Neural crest cell (in vitro differentiated cells): ENCODE measurements around the gene RAD54L. TPM values are rescaled to one million over a fixed set of nuclear protein-coding genes. Genes with fewer than 3 reads are reported as not detected.

Source experiments
- DNase-seq: peaks from one replicate; pipeline ENCODE4 v3.0.0; 2021; ENCODE audit warnings: low read depth, mixed read lengths, low spot score
- H3K27ac Mint-ChIP-seq: one replicate; pipeline ENCODE4 v1.8.0; 2021; ENCODE audit warnings: mild to moderate bottlenecking, mixed read lengths; ENCODE audit not compliant: unreplicated experiment
- H3K27me3 Mint-ChIP-seq: 2 replicates; pipeline ENCODE4 v1.8.0; 2021; ENCODE audit warnings: low read depth, mild to moderate bottlenecking, mixed read lengths
- H3K36me3 Mint-ChIP-seq: 2 replicates; pipeline ENCODE4 v1.8.0; 2021; ENCODE audit warnings: low read depth, mild to moderate bottlenecking, mixed read lengths
- H3K4me1 Mint-ChIP-seq: 2 replicates; pipeline ENCODE4 v1.8.0; 2021; ENCODE audit warnings: mixed read lengths
- H3K4me3 Mint-ChIP-seq: one replicate; pipeline ENCODE4 v1.8.0; 2021; ENCODE audit warnings: mild to moderate bottlenecking, mixed read lengths
- H3K9me3 Mint-ChIP-seq: 2 replicates; pipeline ENCODE4 v1.8.0; 2021; ENCODE audit warnings: mixed read lengths
- total RNA-seq: library from RNA; stranded (reverse); gene quantifications from 2 replicates; pipeline ENCODE4 v1.2.1, GENCODE V29; 2021
- TF ChIP-seq, protein P1 (sequence below): fragments of 200-600 bp; sonication (generic); conservative IDR thresholded peaks from 2 replicates; pipeline ENCODE4 v1.5.0; 2021; ENCODE audit warnings: antibody characterized with exemption, mild to moderate bottlenecking

The RAD54L gene
- total RNA-seq, 1 donor from 2014 or later = 55.8 TPM

DNA sequence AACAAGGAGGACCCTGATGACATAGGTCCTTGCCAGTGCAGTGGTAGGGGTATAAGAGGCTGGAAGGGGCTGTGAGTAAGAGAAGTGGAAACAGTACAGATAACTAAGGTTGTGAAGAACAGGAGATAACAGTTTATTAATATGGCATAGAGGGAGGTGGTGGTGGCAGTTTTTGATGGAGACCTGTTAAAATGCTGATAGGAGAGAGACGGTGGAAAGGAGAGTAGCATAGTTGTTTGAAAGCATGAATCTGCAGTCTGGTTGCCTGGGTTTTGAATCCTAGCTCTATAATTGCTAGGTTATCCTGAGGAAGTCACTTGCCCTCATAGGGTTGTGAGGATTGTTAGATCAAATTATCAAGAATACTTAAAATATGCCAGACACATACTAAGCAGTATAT is 36.5 kb downstream of the RAD54L start:
- Mint-ChIP-seq H3K27me3 (no peaks in the 10 kb centered on the region), H3K4me3 (no peak overlapping the region)

DNA sequence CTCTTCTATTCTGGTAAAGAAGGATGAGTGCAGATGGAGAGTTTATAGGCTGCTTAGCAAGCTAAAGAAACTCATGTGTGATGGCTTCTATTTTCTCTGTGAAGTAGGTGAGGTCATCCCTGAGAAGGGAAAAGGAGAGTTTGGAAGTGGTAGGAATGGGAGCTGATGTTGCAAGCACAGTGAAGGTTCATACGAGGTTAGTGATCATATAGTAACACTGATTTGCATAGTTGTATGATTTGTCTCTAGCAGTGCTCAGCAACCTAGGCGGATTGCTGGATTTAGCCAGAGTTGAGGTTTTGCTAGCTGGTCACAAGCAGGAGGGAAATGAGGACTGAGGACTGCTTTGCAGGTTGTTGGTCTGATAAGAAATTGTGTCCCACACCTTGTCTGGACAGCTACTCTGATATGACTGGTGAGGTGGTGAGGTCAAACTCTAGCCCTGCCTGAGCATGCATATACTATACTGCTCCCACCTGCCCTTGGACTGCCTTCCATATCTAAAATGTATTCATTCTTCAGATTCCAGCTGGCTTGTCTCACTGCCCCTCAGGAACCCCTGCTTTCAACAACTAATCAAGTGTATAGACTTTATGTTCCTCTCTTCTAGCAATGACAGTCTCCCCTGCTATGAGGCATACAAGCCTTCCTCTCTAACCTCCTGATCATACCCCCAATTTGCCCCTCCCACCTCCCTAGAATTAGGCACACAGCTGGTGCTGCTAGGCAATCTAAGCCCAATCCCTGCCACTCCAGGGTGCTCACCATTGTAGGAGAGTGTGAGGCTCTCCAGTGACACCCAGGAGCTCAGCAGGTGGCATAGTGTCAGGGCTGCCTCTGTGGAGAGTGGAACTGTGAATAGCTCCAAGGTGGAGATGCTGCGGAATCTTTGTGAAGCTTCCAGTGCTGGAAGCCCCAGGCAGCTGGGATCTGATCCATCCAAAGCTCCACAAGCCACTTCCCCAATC is 37.3 kb downstream of the RAD54L start:
- H3K27ac Mint-ChIP-seq = peak overlapping the region; percentile 46
- no peaks in the 10 kb centered on the region for H3K27me3 Mint-ChIP-seq
- H3K4me1 Mint-ChIP-seq = no peaks in the 10 kb centered on the region
- H3K36me3 Mint-ChIP-seq = peaks cover 24% of the 10 kb centered on the region
- no peak overlapping the region for H3K4me3 Mint-ChIP-seq
- DNase-seq = no peak
- H3K9me3 Mint-ChIP-seq = no peaks in the 10 kb centered on the region
- TF ChIP-seq, protein P1, sequence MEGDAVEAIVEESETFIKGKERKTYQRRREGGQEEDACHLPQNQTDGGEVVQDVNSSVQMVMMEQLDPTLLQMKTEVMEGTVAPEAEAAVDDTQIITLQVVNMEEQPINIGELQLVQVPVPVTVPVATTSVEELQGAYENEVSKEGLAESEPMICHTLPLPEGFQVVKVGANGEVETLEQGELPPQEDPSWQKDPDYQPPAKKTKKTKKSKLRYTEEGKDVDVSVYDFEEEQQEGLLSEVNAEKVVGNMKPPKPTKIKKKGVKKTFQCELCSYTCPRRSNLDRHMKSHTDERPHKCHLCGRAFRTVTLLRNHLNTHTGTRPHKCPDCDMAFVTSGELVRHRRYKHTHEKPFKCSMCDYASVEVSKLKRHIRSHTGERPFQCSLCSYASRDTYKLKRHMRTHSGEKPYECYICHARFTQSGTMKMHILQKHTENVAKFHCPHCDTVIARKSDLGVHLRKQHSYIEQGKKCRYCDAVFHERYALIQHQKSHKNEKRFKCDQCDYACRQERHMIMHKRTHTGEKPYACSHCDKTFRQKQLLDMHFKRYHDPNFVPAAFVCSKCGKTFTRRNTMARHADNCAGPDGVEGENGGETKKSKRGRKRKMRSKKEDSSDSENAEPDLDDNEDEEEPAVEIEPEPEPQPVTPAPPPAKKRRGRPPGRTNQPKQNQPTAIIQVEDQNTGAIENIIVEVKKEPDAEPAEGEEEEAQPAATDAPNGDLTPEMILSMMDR = no peak

More for the DNA sequence above, 36.5 kb downstream of the RAD54L start:
- TF ChIP-seq, protein P1 = no peak
- no peak for DNase-seq
- Mint-ChIP-seq H3K36me3 (peaks cover 20% of the 10 kb centered on the region), H3K27ac (no peak overlapping the region), H3K9me3 (no peaks in the 10 kb centered on the region), H3K4me1 (no peaks in the 10 kb centered on the region)

DNA sequence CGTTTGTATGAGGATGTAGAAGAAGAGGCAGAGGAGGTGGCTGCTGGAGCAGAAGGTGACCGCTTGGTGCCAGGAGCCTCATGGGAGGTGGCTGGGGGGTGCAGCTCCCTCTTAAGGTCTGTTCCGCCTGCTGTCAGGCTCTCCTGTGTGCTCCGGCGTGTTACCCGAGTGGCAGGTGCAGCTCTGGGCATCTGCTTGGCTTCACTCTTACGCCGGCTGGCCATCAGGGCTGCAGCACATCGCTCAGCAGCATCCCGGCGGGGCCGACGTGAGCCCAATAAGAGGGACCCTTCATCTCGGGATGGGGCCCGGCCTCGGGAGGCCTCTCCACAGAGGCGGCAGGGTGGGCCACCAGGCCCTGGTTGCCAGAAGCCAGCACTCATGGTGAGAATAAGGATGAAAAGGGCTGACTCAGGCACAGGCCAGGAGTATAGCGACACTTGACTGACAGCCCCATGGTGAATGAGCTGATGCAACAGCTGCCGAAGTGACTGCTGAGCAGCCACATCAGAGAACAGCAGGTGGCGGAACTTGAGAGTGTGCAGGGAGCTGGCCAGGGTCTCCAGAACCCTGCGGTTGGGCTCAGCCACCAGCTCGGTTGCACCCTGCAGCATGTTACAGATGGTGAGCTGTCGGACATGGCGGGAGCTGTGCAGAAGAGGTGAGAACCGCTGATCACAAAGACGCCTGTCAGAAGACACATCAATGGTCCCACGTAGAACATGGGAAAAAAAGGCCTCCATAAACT is 38.3 kb downstream of the RAD54L start:
- peak overlapping the region; percentile 46 for H3K27ac Mint-ChIP-seq
- H3K9me3 Mint-ChIP-seq = no peaks in the 10 kb centered on the region

DNA sequence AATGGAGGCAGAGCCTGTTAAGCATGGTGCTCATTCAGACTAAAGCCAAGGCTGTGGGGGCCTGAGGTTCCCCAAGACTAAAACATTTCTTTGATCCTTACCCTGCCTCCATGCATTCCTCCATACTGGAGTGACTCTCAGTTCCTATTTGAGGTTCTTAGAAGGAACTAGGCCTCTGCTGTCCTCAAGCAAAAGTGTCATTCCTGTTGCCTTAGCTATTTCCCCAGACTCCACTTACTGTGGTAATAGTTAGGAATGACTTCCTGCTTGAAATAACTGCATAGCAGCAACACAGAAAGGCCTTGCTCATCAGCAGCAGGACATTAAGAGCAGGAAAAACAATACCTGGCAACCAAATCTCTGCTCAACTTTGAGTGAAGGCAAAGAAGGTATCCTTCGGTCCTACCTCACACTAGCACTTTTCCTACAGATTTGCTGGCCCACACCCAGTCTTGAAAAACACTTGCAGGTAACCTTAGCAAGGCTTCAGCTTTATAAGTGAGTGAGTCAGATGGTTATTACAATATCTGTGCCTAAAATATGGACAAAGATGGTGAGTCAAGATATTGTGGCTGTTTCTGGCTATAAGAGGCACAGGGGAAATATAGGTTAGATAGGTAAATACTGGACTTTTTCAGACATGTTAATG is 41.0 kb downstream of the RAD54L start:
- Mint-ChIP-seq H3K36me3 (peaks cover 18% of the 10 kb centered on the region), H3K4me3 (no peak overlapping the region), H3K4me1 (no peaks in the 10 kb centered on the region), H3K27ac (no peak overlapping the region), H3K27me3 (no peaks in the 10 kb centered on the region), H3K9me3 (no peaks in the 10 kb centered on the region)
- TF ChIP-seq, protein P1 = no peak
- DNase-seq = no peak

More for the DNA sequence above, 38.3 kb downstream of the RAD54L start:
- Mint-ChIP-seq H3K4me3 (no peak overlapping the region), H3K4me1 (no peaks in the 10 kb centered on the region), H3K36me3 (peaks cover 24% of the 10 kb centered on the region), H3K27me3 (no peaks in the 10 kb centered on the region)
- TF ChIP-seq, protein P1 = no peak
- no peak for DNase-seq

DNA sequence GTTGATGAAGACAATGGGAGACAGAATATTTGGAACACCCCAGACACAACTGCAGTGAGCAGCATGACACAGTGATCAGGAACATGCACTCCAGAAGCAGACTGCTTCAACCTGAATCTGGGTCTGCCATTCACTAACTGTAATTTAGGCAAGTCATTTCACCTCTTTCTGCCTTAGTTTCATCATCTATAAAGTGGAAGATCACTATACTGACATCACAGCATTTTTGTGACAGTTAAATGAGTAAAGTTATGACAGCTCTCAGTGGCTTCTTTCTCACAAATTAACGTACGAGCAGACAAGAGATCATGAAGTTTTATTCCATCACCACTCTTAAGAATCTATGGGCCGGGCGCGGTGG is 41.6 kb downstream of the RAD54L start:
- TF ChIP-seq, protein P1 = no peak
- H3K9me3 Mint-ChIP-seq = no peaks in the 10 kb centered on the region
- peaks cover 15% of the 10 kb centered on the region for H3K36me3 Mint-ChIP-seq
- no peak overlapping the region for H3K4me3 Mint-ChIP-seq
- DNase-seq = no peak
- H3K27me3 Mint-ChIP-seq = no peaks in the 10 kb centered on the region
- no peaks in the 10 kb centered on the region for H3K4me1 Mint-ChIP-seq
- no peak overlapping the region for H3K27ac Mint-ChIP-seq
